GM06990 (cell line): ENCODE results near the gene PCDH1.

Experiments used
- DNase-seq: peaks from one replicate; pipeline ENCODE4 v3.0.0-alpha.2; 2011; ENCODE audit not compliant: insufficient read length; ENCODE audit errors: extremely low read depth
- H3K27me3 ChIP-seq: replicated peaks from 2 replicates; pipeline ENCODE4 v1.6.0; 2011; ENCODE audit warnings: low read length; ENCODE audit not compliant: control insufficient read depth, insufficient read depth
- H3K36me3 ChIP-seq: 2 replicates; pipeline ENCODE4 v1.5.1; 2011; ENCODE audit warnings: low read length; ENCODE audit not compliant: control insufficient read depth, insufficient read depth
- H3K4me3 ChIP-seq: replicated peaks from 2 replicates; pipeline ENCODE4 v1.5.1; 2011; ENCODE audit warnings: low read depth, mild to moderate bottlenecking, control low read depth, low read length
- CTCF ChIP-seq: IDR thresholded peaks from 2 replicates; pipeline ENCODE4 v1.5.1; 2011; ENCODE audit warnings: low read length, control low read depth, mild to moderate bottlenecking, inconsistent platforms; ENCODE audit not compliant: insufficient read depth, poor library complexity, severe bottlenecking

Gene PCDH1

GRCh38 chr5:141864371-141865370, 13.5 kb downstream of the PCDH1 start:
- H3K36me3 ChIP-seq: no peaks in the 10 kb centered on the region; the same call in 1 of the 2 replicates
- DNase-seq: no peak
- TF ChIP-seq CTCF: no peak
- H3K4me3 ChIP-seq: no peak overlapping the region
- peaks cover 4% of the 10 kb centered on the region for H3K27me3 ChIP-seq

GRCh38 chr5:141863569-141864178, 14.5 kb downstream of the PCDH1 start:
- H3K36me3 ChIP-seq: no peaks in the 10 kb centered on the region; the same call in 1 of the 2 replicates
- no peak overlapping the region for H3K4me3 ChIP-seq
- no peak for DNase-seq
- H3K27me3 ChIP-seq: peaks cover 4% of the 10 kb centered on the region
- no peak for TF ChIP-seq CTCF

GRCh38 chr5:141862936-141863543, 15.2 kb downstream of the PCDH1 start:
- no peak for DNase-seq
- H3K27me3 ChIP-seq: peaks cover 4% of the 10 kb centered on the region

GRCh38 chr5:141861194-141861593, 17.0 kb downstream of the PCDH1 start:
- peaks cover 2% of the 10 kb centered on the region for H3K27me3 ChIP-seq
- H3K4me3 ChIP-seq: no peak overlapping the region
- no peak for TF ChIP-seq CTCF
- DNase-seq: no peak
- H3K36me3 ChIP-seq: no peaks in the 10 kb centered on the region; the same call in 1 of the 2 replicates

More at GRCh38 chr5:141862936-141863543, 15.2 kb downstream of the PCDH1 start:
- no peak for TF ChIP-seq CTCF
- Histone ChIP-seq H3K36me3 (no peaks in the 10 kb centered on the region; the same call in 1 of the 2 replicates), H3K4me3 (no peak overlapping the region)

GRCh38 chr5:141858079-141858765, 20.0 kb downstream of the PCDH1 start:
- Histone ChIP-seq H3K27me3 (peaks cover 2% of the 10 kb centered on the region), H3K4me3 (no peak overlapping the region), H3K36me3 (no peaks in the 10 kb centered on the region)
- no peak for DNase-seq
- TF ChIP-seq CTCF: no peak
